ENCODE measurements around the gene KLHDC1. TPM values are rescaled to one million over a fixed set of nuclear protein-coding genes. Genes with fewer than 3 reads are reported as not detected.

The KLHDC1 gene
- total and polyA plus RNA-seq, 2 donors (not counting 1 experiment from before 2014, with no cell fraction given) = 0.85 to 5.8 TPM

DNA sequence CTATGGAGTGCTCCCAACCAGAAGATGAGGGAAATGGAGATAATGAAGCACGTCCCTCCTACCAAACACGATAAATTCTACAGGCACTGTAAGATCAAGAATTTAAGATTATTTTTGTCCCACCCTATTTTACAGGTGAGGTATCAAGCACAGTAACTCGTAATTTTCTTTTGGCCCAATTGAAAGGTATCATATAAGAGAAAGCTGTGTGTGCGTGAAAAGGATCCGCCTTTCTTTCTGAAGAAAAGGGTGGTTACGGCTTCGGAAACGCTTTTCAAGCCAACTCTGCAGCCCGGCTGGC is 74.3 kb downstream of the KLHDC1 start:
- peak overlapping the region; percentile 93 for H3K4me2 ChIP-seq (ENCODE audit: extremely low read depth, insufficient read depth, low read length)
- H3K4me1 ChIP-seq (ENCODE audit: control insufficient read depth, extremely low read depth, insufficient read depth, low read length) = peaks cover 9% of the 10 kb centered on the region
- H3K4me3 ChIP-seq (replicated peaks in 1 of 4; ENCODE audit: control extremely low read depth in 1 of 4, insufficient read depth in 1 of 4, low read depth in 3 of 4, low read length in 4 of 4) = peak overlapping the region; percentile 52 to 69 (median 64)
- H2AFZ ChIP-seq (ENCODE audit: low read length) = peak overlapping the region; percentile 85
- no peaks in the 10 kb centered on the region for H3K36me3 ChIP-seq (ENCODE audit: control insufficient read depth, insufficient read depth, low read length)
- no peak for DNase-seq (ENCODE audit: low read depth in 2 of 2)
- TF ChIP-seq EZH2 (IDR thresholded peaks at IDR 0.05; ENCODE audit: low read length, missing control alignments) = no peak
- TF ChIP-seq, protein P1, sequence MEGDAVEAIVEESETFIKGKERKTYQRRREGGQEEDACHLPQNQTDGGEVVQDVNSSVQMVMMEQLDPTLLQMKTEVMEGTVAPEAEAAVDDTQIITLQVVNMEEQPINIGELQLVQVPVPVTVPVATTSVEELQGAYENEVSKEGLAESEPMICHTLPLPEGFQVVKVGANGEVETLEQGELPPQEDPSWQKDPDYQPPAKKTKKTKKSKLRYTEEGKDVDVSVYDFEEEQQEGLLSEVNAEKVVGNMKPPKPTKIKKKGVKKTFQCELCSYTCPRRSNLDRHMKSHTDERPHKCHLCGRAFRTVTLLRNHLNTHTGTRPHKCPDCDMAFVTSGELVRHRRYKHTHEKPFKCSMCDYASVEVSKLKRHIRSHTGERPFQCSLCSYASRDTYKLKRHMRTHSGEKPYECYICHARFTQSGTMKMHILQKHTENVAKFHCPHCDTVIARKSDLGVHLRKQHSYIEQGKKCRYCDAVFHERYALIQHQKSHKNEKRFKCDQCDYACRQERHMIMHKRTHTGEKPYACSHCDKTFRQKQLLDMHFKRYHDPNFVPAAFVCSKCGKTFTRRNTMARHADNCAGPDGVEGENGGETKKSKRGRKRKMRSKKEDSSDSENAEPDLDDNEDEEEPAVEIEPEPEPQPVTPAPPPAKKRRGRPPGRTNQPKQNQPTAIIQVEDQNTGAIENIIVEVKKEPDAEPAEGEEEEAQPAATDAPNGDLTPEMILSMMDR (conservative IDR thresholded peaks at IDR 0.05 in 1 of 2, IDR thresholded peaks at IDR 0.05 in 1 of 2; ENCODE audit: low read depth in 1 of 2, low read length in 2 of 2) = no peak
- H3K9me3 ChIP-seq (ENCODE audit: control insufficient read depth, insufficient read depth, low read depth, low read length) = no peaks in the 10 kb centered on the region
- peak overlapping the region; percentile 77 for H3K9ac ChIP-seq (ENCODE audit: insufficient read depth, low read length)
- no peaks in the 10 kb centered on the region for H4K20me1 ChIP-seq (ENCODE audit: control insufficient read depth, extremely low read depth, insufficient read depth, low read length)
- peaks cover 26% of the 10 kb centered on the region for H3K79me2 ChIP-seq (ENCODE audit: control insufficient read depth, insufficient read depth, low read length)
- no peaks in the 10 kb centered on the region for H3K27me3 ChIP-seq (ENCODE audit: control insufficient read depth, insufficient read depth, low read length)
- H3K27ac ChIP-seq (ENCODE audit: insufficient read depth, low read length) = peak overlapping the region; percentile 94

DNA sequence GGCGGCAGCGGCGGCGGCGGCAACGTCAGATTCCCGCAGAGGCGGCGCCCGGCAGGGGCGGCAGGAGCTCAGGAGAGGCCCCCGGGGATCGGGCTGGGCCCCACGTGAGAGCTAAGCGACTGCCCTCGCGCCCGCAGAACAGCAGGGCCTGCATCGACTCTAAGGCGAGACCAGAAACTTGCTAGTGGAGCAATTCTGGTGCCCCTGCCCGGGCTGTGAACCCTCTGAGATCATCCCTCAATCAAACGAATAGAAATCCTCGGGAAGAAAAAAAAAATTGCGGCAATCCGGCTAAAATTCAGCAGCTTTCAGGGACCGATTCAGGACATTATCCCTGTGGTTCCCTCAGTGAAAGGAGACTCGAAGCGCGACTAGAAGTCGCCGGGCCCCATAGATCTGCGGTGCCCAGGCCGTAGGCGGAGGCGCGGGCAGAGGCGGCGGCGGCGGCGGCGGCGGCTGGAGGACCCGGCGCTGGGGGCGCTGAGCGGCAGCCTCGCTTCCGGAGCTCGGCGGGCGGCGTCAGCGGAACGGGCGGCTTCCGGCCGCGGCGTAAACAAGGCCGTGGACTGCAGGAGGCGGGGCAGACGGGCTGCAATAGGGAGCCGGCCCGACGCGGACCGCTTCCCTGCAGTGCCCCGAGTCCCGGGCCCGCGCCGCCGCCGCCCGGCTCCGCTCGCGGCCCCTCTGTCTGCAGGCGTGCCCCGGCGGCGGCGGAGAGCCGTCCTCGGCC is 74.8 kb downstream of the KLHDC1 start, which contains the start of gene KLHDC2:
Gene KLHDC2, plus strand, starts transcription at position 583 of the 730 bp plus-strand sequence. CDS start 316 bp downstream, outside the sequence.
- peak within 1 kb of the TSS; percentile 88 for H3K9ac ChIP-seq (ENCODE audit: insufficient read depth, low read length)
- peak within 1 kb of the TSS; percentile 72 to 97 (median 83) for H3K4me3 ChIP-seq (replicated peaks in 1 of 4; ENCODE audit: control extremely low read depth in 1 of 4, insufficient read depth in 1 of 4, low read depth in 3 of 4, low read length in 4 of 4)
- H3K27me3 ChIP-seq (ENCODE audit: control insufficient read depth, insufficient read depth, low read length) = no peaks in the 10 kb centered on the region
- peak within 1 kb of the TSS; percentile 85 for H2AFZ ChIP-seq (ENCODE audit: low read length)
- peaks cover 26% of the 10 kb centered on the region for H3K79me2 ChIP-seq (ENCODE audit: control insufficient read depth, insufficient read depth, low read length)
- H3K36me3 ChIP-seq (ENCODE audit: control insufficient read depth, insufficient read depth, low read length) = no peaks in the 10 kb centered on the region
- no peaks in the 10 kb centered on the region for H4K20me1 ChIP-seq (ENCODE audit: control insufficient read depth, extremely low read depth, insufficient read depth, low read length)
- peak within 1 kb of the TSS; percentile 93 for H3K4me2 ChIP-seq (ENCODE audit: extremely low read depth, insufficient read depth, low read length)
- no peaks in the 10 kb centered on the region for H3K9me3 ChIP-seq (ENCODE audit: control insufficient read depth, insufficient read depth, low read depth, low read length)
- DNase-seq (ENCODE audit: low read depth in 2 of 2) = peak; percentile 87 to 91
- H3K4me1 ChIP-seq (ENCODE audit: control insufficient read depth, extremely low read depth, insufficient read depth, low read length) = peaks cover 9% of the 10 kb centered on the region
- no peak for TF ChIP-seq EZH2 (IDR thresholded peaks at IDR 0.05; ENCODE audit: low read length, missing control alignments)
- TF ChIP-seq, protein P1 (conservative IDR thresholded peaks at IDR 0.05 in 1 of 2, IDR thresholded peaks at IDR 0.05 in 1 of 2; ENCODE audit: low read depth in 1 of 2, low read length in 2 of 2) = no peak
- H3K27ac ChIP-seq (ENCODE audit: insufficient read depth, low read length) = peak within 1 kb of the TSS; percentile 94

GRCh38 chr14:49768301-49769121 is 75.6 kb downstream of the KLHDC1 start:
- Histone ChIP-seq H3K4me1 (ENCODE audit: control insufficient read depth, extremely low read depth, insufficient read depth, low read length) (peaks cover 9% of the 10 kb centered on the region), H3K36me3 (ENCODE audit: control insufficient read depth, insufficient read depth, low read length) (no peaks in the 10 kb centered on the region), H3K79me2 (ENCODE audit: control insufficient read depth, insufficient read depth, low read length) (peaks cover 26% of the 10 kb centered on the region), H3K9me3 (ENCODE audit: control insufficient read depth, insufficient read depth, low read depth, low read length) (no peaks in the 10 kb centered on the region), H3K27me3 (ENCODE audit: control insufficient read depth, insufficient read depth, low read length) (no peaks in the 10 kb centered on the region), H3K9ac (ENCODE audit: insufficient read depth, low read length) (peak overlapping the region; percentile 88), H3K4me3 (replicated peaks in 1 of 4; ENCODE audit: control extremely low read depth in 1 of 4, insufficient read depth in 1 of 4, low read depth in 3 of 4, low read length in 4 of 4) (peak overlapping the region; percentile 72 to 97 (median 83)), H4K20me1 (ENCODE audit: control insufficient read depth, extremely low read depth, insufficient read depth, low read length) (no peaks in the 10 kb centered on the region), H2AFZ (ENCODE audit: low read length) (peak overlapping the region; percentile 61), H3K4me2 (ENCODE audit: extremely low read depth, insufficient read depth, low read length) (peak overlapping the region; percentile 86), H3K27ac (ENCODE audit: insufficient read depth, low read length) (peak overlapping the region; percentile 94)
- no peak for TF ChIP-seq EZH2 (IDR thresholded peaks at IDR 0.05; ENCODE audit: low read length, missing control alignments)
- TF ChIP-seq, protein P1 (conservative IDR thresholded peaks at IDR 0.05 in 1 of 2, IDR thresholded peaks at IDR 0.05 in 1 of 2; ENCODE audit: low read depth in 1 of 2, low read length in 2 of 2) = no peak
- peak; percentile 67 to 77 for DNase-seq (ENCODE audit: low read depth in 2 of 2)
